Activated CD4-positive, alpha-beta T cell treated with anti-CD3 and anti-CD28 coated beads for 36 hours (primary cell): ENCODE data around the gene IRF2BPL. TPM values are rescaled to one million over a fixed set of nuclear protein-coding genes. Genes with fewer than 3 reads are reported as not detected.

Experiments used
- ATAC-seq: fragments of 200-7000 bp; cut with Tn5 transposase; one replicate; pipeline ENCODE4 v1.10.0; 2021; ENCODE audit warnings: mild to moderate bottlenecking, moderate library complexity
- CTCF ChIA-PET: fragments of 350-600 bp; sonication (Branson Sonifier 250); formaldehyde crosslinking; loops from one replicate; lab custom pipeline; 2021; ENCODE audit warnings: antibody characterized with exemption; lab: Charles Lee
- POLR2A ChIA-PET: fragments of 350-600 bp; sonication (Branson Sonifier 250); formaldehyde crosslinking; loops from one replicate; lab custom pipeline; 2021; ENCODE audit warnings: antibody characterized with exemption, inconsistent platforms; lab: Charles Lee
- DNase-seq: peaks from one replicate; pipeline ENCODE4 v3.0.0-alpha.2; 2020
- H3K27ac Mint-ChIP-seq: one replicate; pipeline ENCODE4 v1.8.0; 2021; ENCODE audit warnings: mixed read lengths
- H3K27me3 Mint-ChIP-seq: one replicate; pipeline ENCODE4 v1.8.0; 2021; ENCODE audit warnings: mixed read lengths
- H3K36me3 Mint-ChIP-seq: one replicate; pipeline ENCODE4 v1.8.0; 2021; ENCODE audit warnings: low read depth, mixed read lengths
- H3K4me1 Mint-ChIP-seq: one replicate; pipeline ENCODE4 v1.8.0; 2021; ENCODE audit warnings: mixed read lengths
- H3K4me3 Mint-ChIP-seq: one replicate; pipeline ENCODE4 v1.8.0; 2021; ENCODE audit warnings: mild to moderate bottlenecking, moderate library complexity, mixed read lengths
- H3K9me3 Mint-ChIP-seq: one replicate; pipeline ENCODE4 v1.8.0; 2021; ENCODE audit warnings: low read depth, mixed read lengths
- intact Hi-C, 2 experiments: fragments of 100-400 bp; cut with DNase I in 1 of 2; cut with micrococcal nuclease in 1 of 2; formaldehyde crosslinking; loops; one replicate each; pipeline versions ENCODE4 v1.14.2 to v1.15.1; 2022 to 2024; cut with DNase I, micrococcal nuclease
- total RNA-seq, 2 experiments: library from RNA; stranded (reverse); gene quantifications; one replicate each; pipeline ENCODE4 v1.2.3, GENCODE V29; 2021

Gene IRF2BPL
- total RNA-seq, 2 experiments from 2014 or later: 34.3 to 40.1 TPM

DNA sequence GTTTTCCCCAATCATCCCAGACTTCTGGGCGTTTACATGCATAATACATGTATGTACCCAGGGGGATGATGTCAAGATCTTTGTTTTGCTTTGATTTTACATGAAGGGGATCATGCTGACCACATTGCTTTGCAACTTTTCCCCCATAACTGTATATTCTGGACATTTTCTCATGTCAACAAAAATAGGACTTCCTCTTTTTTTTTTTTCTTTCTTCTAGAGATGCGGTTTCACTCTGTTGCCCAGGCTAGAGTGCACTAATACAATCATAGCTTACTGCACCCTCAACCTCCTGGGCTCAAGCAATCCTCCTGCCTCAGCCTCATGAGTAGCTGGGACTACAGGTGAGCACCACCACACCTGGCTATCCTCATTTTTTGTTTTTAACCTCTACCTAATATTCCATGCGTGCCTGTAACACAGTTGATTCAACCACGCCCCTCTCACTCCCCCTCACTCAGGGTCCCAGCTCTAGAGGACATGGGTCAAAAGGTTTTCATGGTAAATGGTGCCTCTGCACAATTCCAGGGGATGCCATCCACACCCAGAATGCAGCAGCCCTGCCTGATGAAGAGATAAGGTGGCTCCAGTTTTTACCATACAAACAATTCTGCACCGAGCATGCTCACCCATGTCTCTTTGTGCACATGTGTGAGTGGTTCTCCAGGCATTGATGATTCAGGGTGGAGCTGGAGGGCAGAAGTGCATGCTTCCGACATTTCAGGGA is 37.5 kb upstream of the IRF2BPL start:
- ATAC-seq: no peak
- ChIA-PET CTCF (interaction anchor here (0.6 to 4.6 kb wide), 3 partner anchors 80 to 192 kb away, joined by 3 to 59 read pairs (median 5); no protein-coding TSS in a partner anchor), POLR2A (no interaction called here)
- Mint-ChIP-seq H3K27me3 (no peaks in the 10 kb centered on the region), H3K27ac (no peak overlapping the region), H3K4me3 (no peak overlapping the region), H3K9me3 (no peaks in the 10 kb centered on the region), H3K4me1 (no peaks in the 10 kb centered on the region), H3K36me3 (no peaks in the 10 kb centered on the region)
- DNase-seq: no peak
- intact Hi-C loops: no loop called here

DNA sequence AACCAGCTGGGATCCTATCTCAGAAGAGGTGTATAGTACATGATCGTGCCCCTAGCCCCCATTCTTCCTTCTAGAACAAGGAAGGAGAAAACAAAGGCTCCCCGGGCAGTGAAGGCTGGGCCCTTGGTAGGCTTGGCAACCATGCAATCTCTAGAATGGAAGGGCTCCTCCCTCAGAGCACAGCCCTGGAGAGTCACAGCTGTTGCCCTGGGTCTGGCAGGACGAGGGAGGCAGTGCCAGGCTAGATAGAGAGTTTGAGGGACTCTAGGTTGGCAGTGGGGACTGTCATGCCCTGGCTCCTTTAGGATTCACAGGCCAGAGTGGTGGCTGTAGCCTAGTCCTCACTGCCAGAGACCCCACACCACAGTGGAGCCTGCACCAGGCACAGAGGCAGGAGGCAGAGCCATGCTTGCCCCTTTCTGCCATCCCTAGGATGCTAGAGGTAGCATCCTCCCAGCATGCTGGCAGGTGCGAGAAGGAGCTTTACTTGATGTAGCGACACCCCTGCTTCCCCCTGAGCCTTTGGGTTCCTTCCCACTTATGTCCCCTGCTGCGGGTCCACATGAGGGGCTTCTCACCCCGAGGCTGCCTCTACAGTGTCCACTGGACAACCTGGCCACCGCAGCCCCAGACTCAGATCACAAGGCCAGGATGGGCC is 36.1 kb upstream of the IRF2BPL start:
- ATAC-seq: no peak
- Mint-ChIP-seq H3K27me3 (no peaks in the 10 kb centered on the region), H3K9me3 (no peaks in the 10 kb centered on the region), H3K4me3 (no peak overlapping the region), H3K4me1 (no peaks in the 10 kb centered on the region), H3K36me3 (no peaks in the 10 kb centered on the region), H3K27ac (no peak overlapping the region)
- CTCF ChIA-PET: interaction anchor here (0.6 to 4.6 kb wide), 5 partner anchors 11 to 190 kb away, joined by 3 to 59 read pairs (median 5); no protein-coding TSS in a partner anchor
- intact Hi-C loops: no loop called here
- DNase-seq: no peak
- POLR2A ChIA-PET: no interaction called here

- POLR2A ChIA-PET: no interaction called here
- no peak for DNase-seq
- Mint-ChIP-seq H3K4me3 (no peak overlapping the region), H3K9me3 (no peaks in the 10 kb centered on the region), H3K36me3 (no peaks in the 10 kb centered on the region), H3K4me1 (no peaks in the 10 kb centered on the region), H3K27ac (no peak overlapping the region), H3K27me3 (no peaks in the 10 kb centered on the region)
- intact Hi-C loops: no loop called here
- ATAC-seq: no peak
- CTCF ChIA-PET: interaction anchor here (0.6 to 4.9 kb wide), 15 partner anchors 8 to 253 kb away, joined by 3 to 59 read pairs (median 4); no protein-coding TSS in a partner anchor
Observed at GRCh38 chr14:77063571-77064171, 35.2 kb upstream of the IRF2BPL start.

- Mint-ChIP-seq H3K4me3 (no peak overlapping the region), H3K36me3 (no peaks in the 10 kb centered on the region), H3K4me1 (no peaks in the 10 kb centered on the region), H3K27me3 (no peaks in the 10 kb centered on the region), H3K9me3 (no peaks in the 10 kb centered on the region), H3K27ac (no peak overlapping the region)
- intact Hi-C loops: no loop called here
- ChIA-PET CTCF (interaction anchor here (0.9 to 4.9 kb wide), 7 partner anchors 8 to 188 kb away, joined by 4 to 59 read pairs (median 9); no protein-coding TSS in a partner anchor), POLR2A (interaction anchor here (0.6 kb wide), 1 partner anchor 139 kb away, joined by 4 read pairs; no protein-coding TSS in a partner anchor)
- no peak for DNase-seq
- ATAC-seq: no peak
Observed at GRCh38 chr14:77062261-77062660, 33.8 kb upstream of the IRF2BPL start.

GRCh38 chr14:77061630-77062257 is 33.2 kb upstream of the IRF2BPL start:
- H3K36me3 Mint-ChIP-seq: no peaks in the 10 kb centered on the region

GRCh38 chr14:77059276-77059915 is 30.9 kb upstream of the IRF2BPL start:
- Mint-ChIP-seq H3K36me3 (no peaks in the 10 kb centered on the region), H3K9me3 (no peaks in the 10 kb centered on the region), H3K27me3 (no peaks in the 10 kb centered on the region), H3K27ac (no peak overlapping the region), H3K4me3 (no peak overlapping the region), H3K4me1 (peaks cover 5% of the 10 kb centered on the region)
- DNase-seq (peak; percentile 55), ATAC-seq (peak; percentile 69)
- POLR2A ChIA-PET: no interaction called here
- CTCF ChIA-PET: interaction anchor here (0.5 to 4.9 kb wide), 14 partner anchors 8 to 1567 kb away, joined by 3 to 40 read pairs (median 4); no protein-coding TSS in a partner anchor
- intact Hi-C loops: no loop called here

More at GRCh38 chr14:77061630-77062257, 33.2 kb upstream of the IRF2BPL start:
- Mint-ChIP-seq H3K4me3 (no peak overlapping the region), H3K27me3 (no peaks in the 10 kb centered on the region), H3K4me1 (no peaks in the 10 kb centered on the region), H3K9me3 (no peaks in the 10 kb centered on the region), H3K27ac (no peak overlapping the region)
- ChIA-PET POLR2A (interaction anchor here (0.6 kb wide), 1 partner anchor 139 kb away, joined by 4 read pairs; no protein-coding TSS in a partner anchor), CTCF (interaction anchor here (1.0 to 4.9 kb wide), 5 partner anchors 9 to 187 kb away, joined by 4 to 59 read pairs (median 9); no protein-coding TSS in a partner anchor)
- ATAC-seq (no peak), DNase-seq (no peak)
- intact Hi-C loops: no loop called here

DNA sequence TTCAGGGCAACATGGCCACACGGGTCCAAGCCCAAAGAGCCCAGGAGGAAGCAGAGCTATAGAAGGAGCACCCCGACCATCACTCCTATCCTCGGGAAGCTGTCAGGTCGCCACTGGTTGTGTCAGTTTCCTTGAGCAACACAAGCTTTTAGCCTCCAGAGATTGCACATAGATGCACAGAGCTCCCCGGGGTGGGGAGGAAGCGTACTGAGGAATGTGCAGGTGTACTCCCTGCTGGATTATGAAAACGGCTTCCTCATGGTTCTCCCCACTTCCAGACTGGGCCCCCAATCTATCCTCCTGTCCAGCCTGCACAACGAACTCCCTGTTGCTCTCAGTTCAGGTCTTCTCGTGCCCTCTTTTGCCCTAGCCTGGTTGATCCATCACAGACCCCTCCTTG is 30.3 kb upstream of the IRF2BPL start:
- Mint-ChIP-seq H3K9me3 (no peaks in the 10 kb centered on the region), H3K4me1 (peaks cover 5% of the 10 kb centered on the region), H3K27me3 (no peaks in the 10 kb centered on the region), H3K36me3 (no peaks in the 10 kb centered on the region), H3K4me3 (no peak overlapping the region), H3K27ac (no peak overlapping the region)
- CTCF ChIA-PET: interaction anchor here (0.6 to 4.9 kb wide), 7 partner anchors 12 to 1567 kb away, joined by 3 to 40 read pairs (median 7); no protein-coding TSS in a partner anchor
- DNase-seq (no peak), ATAC-seq (no peak)
- POLR2A ChIA-PET: no interaction called here
- intact Hi-C loops: no loop called here

DNA sequence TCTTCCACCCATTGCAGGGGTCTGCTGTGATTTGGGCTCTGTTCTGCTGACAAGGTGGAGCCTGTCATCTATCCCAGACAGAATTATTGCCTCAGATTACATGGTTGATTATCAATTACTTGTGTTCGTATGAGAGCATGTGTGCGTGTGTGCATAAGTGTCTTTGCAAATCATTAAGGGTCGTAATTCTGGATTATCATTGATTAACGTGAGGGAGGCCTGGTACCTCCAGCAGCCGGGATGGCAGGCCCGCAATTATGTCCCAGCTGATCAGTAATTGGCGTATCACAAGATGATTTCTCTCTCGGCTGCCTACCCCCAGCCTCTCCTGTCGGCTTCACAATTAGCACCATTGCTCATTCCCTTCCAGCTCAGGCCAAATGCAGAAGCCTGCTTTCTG is 29.6 kb upstream of the IRF2BPL start:
- Mint-ChIP-seq H3K4me3 (no peak overlapping the region), H3K9me3 (no peaks in the 10 kb centered on the region), H3K27ac (no peak overlapping the region), H3K27me3 (no peaks in the 10 kb centered on the region), H3K36me3 (no peaks in the 10 kb centered on the region), H3K4me1 (peaks cover 7% of the 10 kb centered on the region)
- ChIA-PET POLR2A (no interaction called here), CTCF (interaction anchor here (0.9 to 3.7 kb wide), 4 partner anchors 19 to 185 kb away, joined by 3 to 14 read pairs (median 9); no protein-coding TSS in a partner anchor)
- intact Hi-C loops: no loop called here
- no peak for ATAC-seq
- no peak for DNase-seq

DNA sequence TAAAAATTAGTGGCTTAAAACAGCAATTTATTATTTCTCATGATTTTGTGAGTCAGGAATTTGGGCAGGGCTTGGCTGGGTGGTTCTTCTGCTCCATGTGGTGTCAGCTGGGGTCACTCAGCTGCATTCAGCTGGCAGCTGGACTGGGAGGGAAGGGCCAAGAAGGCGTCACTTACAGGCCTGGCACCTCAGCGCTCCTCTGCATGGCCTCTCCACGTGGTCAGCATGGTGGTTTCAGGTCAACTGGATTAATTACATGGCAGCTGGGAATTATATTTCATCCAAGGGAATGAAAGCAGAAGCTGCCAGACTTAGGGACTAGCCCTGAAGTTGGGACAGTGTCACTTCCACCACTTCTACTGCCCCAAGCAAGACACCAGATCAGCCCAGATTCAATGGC is 27.5 kb upstream of the IRF2BPL start:
- Mint-ChIP-seq H3K27ac (no peak overlapping the region), H3K9me3 (no peaks in the 10 kb centered on the region), H3K4me3 (no peak overlapping the region), H3K36me3 (no peaks in the 10 kb centered on the region), H3K27me3 (no peaks in the 10 kb centered on the region), H3K4me1 (peaks cover 18% of the 10 kb centered on the region)
- ChIA-PET POLR2A (no interaction called here), CTCF (interaction anchor here (0.6 to 5.6 kb wide), 9 partner anchors 14 to 257 kb away, joined by 3 to 58 read pairs (median 4); no protein-coding TSS in a partner anchor)
- no peak for ATAC-seq
- intact Hi-C loops: no loop called here
- DNase-seq: no peak

DNA sequence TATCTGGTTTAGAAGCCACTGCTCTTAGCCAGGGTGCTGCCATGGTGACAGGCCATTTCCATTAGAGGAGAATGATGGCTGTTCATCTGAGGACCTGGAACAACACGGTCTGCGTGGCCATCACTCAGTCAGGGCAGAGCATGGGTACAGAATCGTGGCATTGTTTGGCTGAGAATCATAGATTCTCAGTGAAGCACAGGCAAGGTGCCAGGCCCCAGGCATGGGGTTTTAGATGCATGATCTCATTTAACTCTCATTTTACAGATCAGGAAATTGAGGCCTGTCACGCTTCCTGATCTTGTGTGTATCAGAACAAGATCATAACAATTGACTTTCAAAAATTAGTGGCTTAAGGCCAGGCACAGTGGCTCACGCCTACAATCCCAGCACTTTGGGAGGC is 26.8 kb upstream of the IRF2BPL start:
- H3K4me3 Mint-ChIP-seq: no peak overlapping the region
- H3K4me1 Mint-ChIP-seq: peaks cover 18% of the 10 kb centered on the region
- peak overlapping the region; percentile 2 for H3K27ac Mint-ChIP-seq
- ATAC-seq (no peak), DNase-seq (no peak)
- no peaks in the 10 kb centered on the region for H3K27me3 Mint-ChIP-seq
- no peaks in the 10 kb centered on the region for H3K9me3 Mint-ChIP-seq
- CTCF ChIA-PET: interaction anchor here (0.7 to 5.6 kb wide), 14 partner anchors 8 to 257 kb away, joined by 3 to 58 read pairs (median 4); no protein-coding TSS in a partner anchor
- H3K36me3 Mint-ChIP-seq: no peaks in the 10 kb centered on the region
- POLR2A ChIA-PET: no interaction called here
- intact Hi-C loops: no loop called here
